ENCODE results near the gene RNF121. TPM values are rescaled to one million over a fixed set of nuclear protein-coding genes. Genes with fewer than 3 reads are reported as not detected.

RNF121 gene
- 27.7 and 31.6 TPM in 2 replicates for total RNA-seq

DNA sequence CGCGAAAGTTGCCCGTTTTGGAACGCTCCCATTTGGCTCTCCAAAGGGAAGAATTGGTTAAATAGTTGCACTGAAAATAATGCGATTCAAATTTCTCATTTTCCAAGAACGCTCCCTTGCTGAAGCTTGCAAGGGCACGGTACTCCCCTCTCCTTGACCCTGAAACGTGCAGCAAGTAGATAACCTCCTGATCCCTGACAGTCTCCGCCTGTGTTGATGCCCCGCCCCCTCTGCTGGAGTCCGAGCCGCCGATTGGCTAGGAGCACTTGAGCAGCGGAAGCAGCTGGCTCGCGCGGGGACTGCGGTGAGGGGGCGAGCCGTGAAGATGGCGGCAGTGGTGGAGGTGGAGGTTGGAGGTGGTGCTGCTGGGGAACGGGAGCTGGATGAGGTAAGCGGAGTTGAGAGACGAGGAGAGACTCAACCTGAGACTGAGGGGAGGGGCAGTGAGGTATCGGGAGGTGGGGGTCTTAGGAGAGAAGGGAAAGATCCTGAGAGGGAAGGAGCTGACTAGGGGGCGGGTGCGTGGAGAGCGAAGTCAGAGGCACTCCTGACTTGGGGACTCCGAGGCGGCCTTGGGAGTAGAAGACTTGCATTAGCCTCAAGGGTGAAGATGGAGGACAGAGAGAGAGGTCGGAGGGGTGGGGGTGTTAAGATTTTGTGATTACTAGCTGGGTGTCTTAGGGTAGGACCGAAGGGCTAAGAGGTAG lies at the start of gene RNF121:
Gene RNF121 (plus strand): TSS at position 310 of the 707 bp plus-strand sequence. CDS start 16 bp downstream, at position 326.

DNA sequence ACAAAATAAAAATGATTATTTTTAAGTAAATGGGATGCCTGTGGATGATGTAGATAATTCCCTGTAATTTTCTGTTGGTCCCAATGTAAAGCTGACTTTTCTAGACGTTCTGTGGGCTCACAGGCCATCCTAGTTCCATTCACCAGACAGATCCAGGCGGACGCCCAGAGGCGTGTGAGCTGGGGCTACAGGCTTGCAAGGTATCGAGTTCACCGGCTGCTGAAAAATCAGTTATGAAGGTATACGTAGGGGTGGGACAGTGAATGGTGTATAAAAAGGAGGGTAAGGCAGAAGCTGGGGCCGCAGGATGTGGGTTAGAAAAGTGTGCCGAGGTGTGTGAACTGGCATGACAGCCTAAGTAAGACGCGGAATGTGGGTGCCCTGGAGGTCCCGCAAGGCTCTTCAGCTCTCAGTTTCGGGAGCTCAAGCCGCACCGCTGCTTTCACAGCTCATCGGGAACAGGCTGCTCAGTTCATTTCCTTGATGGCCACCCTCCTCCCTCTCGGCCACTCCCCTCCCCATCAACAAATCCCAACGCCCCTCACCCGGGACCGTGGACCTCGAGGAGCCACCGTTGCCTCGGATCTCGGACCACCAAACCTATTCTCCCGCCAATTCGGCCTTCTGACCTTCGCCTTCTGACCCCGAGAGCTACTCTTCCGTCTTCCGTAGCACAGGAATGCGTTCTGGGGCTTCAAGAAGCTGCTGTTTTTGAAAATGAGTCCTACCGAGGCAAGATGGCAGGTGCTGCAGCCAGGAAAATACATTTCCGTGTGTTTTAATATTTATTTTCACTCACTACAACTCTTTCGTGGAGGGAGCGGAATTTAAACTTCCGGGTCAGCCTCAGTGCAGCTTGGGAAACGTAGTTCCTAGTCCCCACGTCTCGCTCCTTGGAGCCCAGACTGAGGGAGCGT lies 768 bp upstream of the RNF121 start, which contains the start of gene XNDC1N:
Gene XNDC1N (minus strand): TSS at position 775 of the 917 bp plus-strand sequence. CDS start 5,241 bp downstream, outside the sequence.

DNA sequence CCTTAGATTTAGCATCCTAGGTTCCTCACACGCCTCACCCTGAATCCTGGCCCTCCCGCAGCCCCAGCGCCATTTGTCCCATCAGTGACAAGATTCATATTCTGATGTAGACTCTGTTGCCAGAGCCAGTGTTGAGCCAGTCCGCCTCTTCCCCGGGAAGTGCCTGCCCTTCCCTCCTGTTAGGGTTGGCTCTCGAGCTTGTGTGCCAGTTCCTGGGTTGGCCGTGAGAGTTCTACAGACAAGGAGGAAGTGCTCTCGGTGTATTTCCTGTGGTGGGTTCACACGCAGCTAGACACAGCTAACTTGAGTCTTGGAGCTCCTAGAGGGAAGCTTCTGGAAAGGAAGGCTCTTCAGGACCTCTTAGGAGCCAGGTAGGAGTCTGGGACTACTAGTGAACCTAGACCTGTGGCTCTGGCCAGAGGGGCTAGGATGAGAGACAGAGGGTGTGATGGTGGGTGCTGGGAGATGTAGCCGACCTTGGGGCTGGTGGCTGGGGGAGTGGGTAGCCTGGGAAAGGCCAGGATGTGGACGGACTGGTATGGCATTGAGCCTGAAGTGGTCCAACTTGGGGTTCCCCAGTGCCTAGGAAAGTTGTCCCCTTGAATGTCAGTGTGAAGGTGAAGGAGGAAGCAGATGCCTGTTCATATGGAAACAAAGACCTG lies 69.9 kb downstream of the RNF121 start, which contains the start of gene IL18BP:
Gene IL18BP (plus strand): TSS at position 261 of the 662 bp plus-strand sequence. CDS start 1,076 bp downstream, outside the sequence.

Other genes starting within 250 kb of the RNF121 start
- gene DEFB108B, start 95.8 kb upstream of the RNF121 start, total RNA-seq = not detected in 2 replicates
- gene DEFB131B, start 50.6 kb upstream of the RNF121 start, total RNA-seq = not detected in 2 replicates
- 5.5 and 5.7 TPM in 2 replicates for gene XNDC1N, start 452 bp upstream of the RNF121 start, total RNA-seq
- 1.6 and 2.2 TPM in 2 replicates for gene IL18BP, start 69.9 kb downstream of the RNF121 start, total RNA-seq
- 110 and 132 TPM in 2 replicates for gene NUMA1, start 151.5 kb downstream of the RNF121 start, total RNA-seq
- 7.7 and 9.0 TPM in 2 replicates for gene LRRC51, start 151.8 kb downstream of the RNF121 start, total RNA-seq
- 68.2 and 81.2 TPM in 2 replicates for gene LAMTOR1, start 174.3 kb downstream of the RNF121 start, total RNA-seq
- gene TOMT, start 176.9 kb downstream of the RNF121 start, total RNA-seq = not detected in 2 replicates
- 40.7 and 47.6 TPM in 2 replicates for gene ANAPC15, start 183.6 kb downstream of the RNF121 start, total RNA-seq
- gene FOLR3, start 206.7 kb downstream of the RNF121 start, total RNA-seq = 0.13 and 0.50 TPM in 2 replicates

All from aortic smooth muscle cell (primary cell).